ENCODE results near the gene TTLL8.

DNA sequence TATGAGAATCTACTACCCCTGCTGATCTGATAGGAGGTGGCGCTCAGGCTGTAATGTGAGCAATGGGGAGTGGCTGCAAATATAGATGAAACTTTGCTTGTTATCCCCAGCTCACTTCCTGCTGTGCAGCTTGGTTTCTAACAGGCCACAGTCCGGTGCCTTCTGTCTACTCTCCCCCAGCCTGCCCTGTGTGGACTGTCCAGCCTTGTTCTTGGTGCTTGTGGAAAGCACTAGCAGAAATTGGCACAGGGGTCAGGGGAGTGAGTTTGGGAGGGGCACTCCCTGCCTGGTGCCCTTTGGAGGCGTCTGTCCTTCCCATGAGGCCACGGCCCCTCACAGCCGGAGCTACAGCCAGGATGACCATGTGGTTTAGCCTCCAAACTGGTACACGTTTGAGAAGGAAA lies 46.0 kb upstream of the TTLL8 start:
- TF ChIP-seq, protein P1, sequence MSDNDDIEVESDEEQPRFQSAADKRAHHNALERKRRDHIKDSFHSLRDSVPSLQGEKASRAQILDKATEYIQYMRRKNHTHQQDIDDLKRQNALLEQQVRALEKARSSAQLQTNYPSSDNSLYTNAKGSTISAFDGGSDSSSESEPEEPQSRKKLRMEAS (IDR thresholded peaks at IDR 0.05; ENCODE audit: low read depth, low read length): peak; percentile 12; the same call in 1 of the 2 replicates
- TF ChIP-seq, protein P2, sequence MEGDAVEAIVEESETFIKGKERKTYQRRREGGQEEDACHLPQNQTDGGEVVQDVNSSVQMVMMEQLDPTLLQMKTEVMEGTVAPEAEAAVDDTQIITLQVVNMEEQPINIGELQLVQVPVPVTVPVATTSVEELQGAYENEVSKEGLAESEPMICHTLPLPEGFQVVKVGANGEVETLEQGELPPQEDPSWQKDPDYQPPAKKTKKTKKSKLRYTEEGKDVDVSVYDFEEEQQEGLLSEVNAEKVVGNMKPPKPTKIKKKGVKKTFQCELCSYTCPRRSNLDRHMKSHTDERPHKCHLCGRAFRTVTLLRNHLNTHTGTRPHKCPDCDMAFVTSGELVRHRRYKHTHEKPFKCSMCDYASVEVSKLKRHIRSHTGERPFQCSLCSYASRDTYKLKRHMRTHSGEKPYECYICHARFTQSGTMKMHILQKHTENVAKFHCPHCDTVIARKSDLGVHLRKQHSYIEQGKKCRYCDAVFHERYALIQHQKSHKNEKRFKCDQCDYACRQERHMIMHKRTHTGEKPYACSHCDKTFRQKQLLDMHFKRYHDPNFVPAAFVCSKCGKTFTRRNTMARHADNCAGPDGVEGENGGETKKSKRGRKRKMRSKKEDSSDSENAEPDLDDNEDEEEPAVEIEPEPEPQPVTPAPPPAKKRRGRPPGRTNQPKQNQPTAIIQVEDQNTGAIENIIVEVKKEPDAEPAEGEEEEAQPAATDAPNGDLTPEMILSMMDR (IDR thresholded peaks at IDR 0.05; ENCODE audit: low read depth, low read length): no peak
